GM12891 (cell line): ENCODE measurements around the gene TTLL8.

Experiments
- DNase-seq: peaks from one replicate; pipeline ENCODE4 v3.0.0; 2011; ENCODE audit warnings: low spot score; ENCODE audit not compliant: insufficient read length
- FAIRE-seq: peaks from 2 replicates; lab custom pipeline; 2011; peaks lifted over from hg19 to GRCh38; lab: Jason Lieb, UNC
- PAX5 ChIP-seq: IDR thresholded peaks from 2 replicates; pipeline ENCODE4 v1.6.1; 2011; ENCODE audit warnings: low read length, moderate library complexity, mild to moderate bottlenecking; ENCODE audit not compliant: insufficient read depth, severe bottlenecking
- POLR2A ChIP-seq: IDR thresholded peaks from 2 replicates; pipeline ENCODE4 v1.6.1; 2011; ENCODE audit warnings: low read depth, low read length, control low read depth
- POLR2AphosphoS5 ChIP-seq: IDR thresholded peaks from 2 replicates; pipeline ENCODE4 v1.6.1; 2011; ENCODE audit warnings: low read depth, low read length, control low read depth
- POU2F2 ChIP-seq: IDR thresholded peaks from 2 replicates; pipeline ENCODE4 v1.6.1; 2011; ENCODE audit warnings: low read depth, mild to moderate bottlenecking, control low read depth, low read length, moderate library complexity
- SPI1 ChIP-seq: IDR thresholded peaks from 2 replicates; pipeline ENCODE4 v1.6.1; 2011; ENCODE audit warnings: low read depth, low read length, control low read depth
- TAF1 ChIP-seq: IDR thresholded peaks from 2 replicates; pipeline ENCODE4 v1.6.1; 2011; ENCODE audit warnings: low read depth, low read length, control low read depth

TTLL8 gene

GRCh38 chr22:49968831-49969661, 89.1 kb downstream of the TTLL8 start:
- DNase-seq (no peak), FAIRE-seq (no peak)

More at GRCh38 chr22:49968831-49969661, 89.1 kb downstream of the TTLL8 start:
- TF ChIP-seq SPI1 (no peak), TAF1 (no peak), POU2F2 (no peak), POLR2A (no peak), POLR2AphosphoS5 (no peak), PAX5 (no peak)
